HG03342 (cell line): ENCODE results near the gene PPT1.
"Not testable (repeated sequence)": the region's sequence is repeated elsewhere in the genome, so short reads cannot be mapped to it uniquely, and the experiment has no call there.

Experiments used
- ATAC-seq: cut with Tn5 transposase; IDR thresholded peaks from one replicate; pipeline ENCODE4 v1.9.1; 2021; ENCODE audit warnings: mild to moderate bottlenecking, moderate library complexity; ENCODE audit not compliant: unreplicated experiment

The PPT1 gene

DNA sequence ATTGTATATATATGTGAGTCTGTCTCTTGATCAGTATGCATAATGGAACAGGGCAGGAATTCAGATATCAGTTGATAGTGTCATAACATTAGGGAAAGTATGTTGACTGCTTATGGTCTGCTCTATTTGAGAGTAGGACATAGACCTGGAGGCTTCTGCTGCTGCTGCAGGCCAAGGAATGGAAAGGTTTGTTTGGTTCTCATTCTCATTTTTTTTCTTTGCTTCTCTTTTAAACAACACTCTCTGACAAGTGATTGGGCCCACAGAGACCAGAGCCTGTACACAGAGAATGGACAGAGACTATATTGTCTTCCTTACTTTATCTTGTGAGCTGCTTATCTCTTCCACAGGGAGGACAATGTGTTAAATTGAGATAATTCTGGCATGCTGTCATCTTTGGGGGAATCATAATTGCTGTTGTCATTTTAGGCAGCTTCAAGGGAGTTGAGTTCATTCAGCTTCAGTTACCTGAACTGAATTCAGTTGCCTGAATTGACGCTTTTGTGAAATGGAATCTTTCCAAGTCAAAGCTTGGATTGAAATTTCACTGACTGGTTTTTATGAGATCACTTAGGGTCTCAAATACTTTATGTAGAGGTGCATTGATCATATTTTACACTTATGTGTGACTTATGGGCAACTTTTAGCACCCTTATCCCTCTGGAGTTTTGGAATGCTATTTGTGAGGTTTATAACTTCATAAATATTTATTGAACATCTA lies 39.6 kb downstream of the PPT1 start:
- ATAC-seq: no peak

DNA sequence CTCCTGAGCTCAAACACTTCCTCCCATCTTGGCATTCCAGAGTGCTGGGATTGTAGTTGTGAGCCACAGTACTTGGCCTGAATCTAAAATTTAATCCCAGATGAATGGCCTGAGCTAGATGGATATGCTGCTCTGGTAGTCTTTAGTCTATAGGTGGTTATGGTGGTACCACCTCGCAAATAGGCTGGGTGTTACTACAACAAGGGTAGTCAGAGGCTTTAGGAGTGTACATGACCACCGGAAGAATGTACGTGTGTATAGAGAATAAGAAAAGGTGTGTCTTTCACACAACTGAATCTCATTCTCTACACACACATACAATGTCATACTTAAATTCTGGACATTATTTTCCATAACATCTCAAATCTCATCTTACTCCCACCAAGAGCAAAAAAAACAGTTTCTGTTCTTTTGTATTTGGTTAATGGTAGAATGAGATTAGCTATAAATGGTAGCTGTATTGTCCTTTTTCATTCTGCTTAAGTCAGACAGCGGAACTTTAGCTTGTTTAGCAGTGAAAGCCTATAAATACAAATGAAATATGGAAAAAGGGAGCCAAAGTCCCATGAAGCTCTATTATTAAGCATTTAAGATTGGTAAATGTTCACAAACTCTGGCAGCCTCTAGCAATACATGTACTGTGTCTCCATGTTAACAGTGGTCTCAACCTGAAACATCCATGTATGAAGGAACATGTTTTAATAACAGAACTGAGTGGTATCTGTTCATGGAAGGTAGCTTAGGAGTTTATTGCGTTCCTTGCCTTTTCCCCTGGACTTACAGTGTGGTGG lies 40.3 kb downstream of the PPT1 start:
- no peak for ATAC-seq

DNA sequence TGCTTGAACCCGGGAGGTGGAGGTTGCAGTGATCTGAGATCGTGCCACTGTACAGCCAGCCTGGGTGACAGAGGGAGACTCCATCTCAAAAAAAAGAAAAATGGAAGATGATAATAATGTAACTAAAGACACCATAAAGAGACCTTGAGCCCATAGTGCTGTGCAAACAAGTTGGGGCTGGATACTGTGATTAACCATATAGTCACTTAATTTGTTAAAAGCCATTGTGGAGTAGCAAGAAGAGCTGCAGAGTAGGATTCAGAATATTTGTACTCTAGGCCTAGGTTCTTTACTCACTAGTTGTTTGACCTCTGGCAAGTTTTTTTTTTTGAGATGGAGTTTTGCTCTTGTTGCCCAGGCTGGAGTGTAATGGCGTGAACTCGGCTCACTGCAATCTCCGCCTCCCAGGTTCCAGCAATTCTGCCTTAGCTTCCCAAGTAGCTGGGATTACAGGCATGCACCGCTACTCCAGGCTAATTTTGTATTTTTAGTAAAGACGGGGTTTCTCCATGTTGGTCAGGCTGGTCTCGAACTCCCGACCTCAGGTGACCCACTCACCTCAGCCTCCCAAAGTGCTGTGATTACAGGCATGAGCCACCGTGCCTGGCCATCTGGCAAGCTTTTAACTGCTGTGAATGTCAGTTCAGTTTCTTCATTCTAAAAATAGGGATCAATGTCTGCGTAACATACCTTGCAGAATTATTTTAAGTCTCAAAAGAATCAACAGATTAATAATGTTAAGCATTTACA lies 43.7 kb downstream of the PPT1 start:
- no peak for ATAC-seq

DNA sequence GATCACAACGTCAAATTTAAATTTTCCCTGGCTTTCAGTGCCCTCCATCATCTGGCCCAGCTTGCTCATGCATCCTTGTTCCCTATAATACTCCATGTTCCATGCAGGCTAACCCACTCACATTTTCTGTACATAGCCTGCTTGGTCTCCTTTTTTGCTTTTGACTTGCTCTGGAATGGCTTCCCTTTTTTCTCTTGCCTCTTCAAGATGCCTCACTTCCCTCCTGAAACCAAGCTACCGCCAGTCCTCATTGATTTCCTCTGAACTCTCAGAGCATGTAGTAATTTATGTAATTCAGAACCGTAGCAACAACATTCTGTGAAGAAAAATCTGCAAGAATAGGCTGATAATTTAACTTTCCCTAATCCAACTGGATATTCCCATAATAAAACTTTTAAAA lies 46.2 kb downstream of the PPT1 start:
- no peak for ATAC-seq

DNA sequence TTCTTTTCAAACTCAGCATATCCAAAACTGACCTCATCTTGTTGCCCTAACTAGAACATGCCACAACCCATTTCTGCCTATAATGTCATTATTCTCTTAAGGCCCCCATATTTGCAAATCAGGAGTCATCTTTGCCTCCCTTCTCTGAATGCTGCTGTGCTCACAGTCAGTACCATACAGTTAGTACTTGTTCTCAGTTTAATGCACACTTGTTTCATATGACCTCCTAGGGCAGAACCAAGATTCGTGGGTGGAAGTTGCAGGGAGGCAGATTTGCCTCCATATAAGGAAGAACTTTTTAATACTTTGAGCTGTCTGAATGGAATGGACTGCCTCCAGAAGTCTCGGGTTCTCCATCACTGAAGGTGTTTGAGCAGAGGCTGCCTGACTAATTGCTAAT lies 47.3 kb downstream of the PPT1 start:
- ATAC-seq: no peak

DNA sequence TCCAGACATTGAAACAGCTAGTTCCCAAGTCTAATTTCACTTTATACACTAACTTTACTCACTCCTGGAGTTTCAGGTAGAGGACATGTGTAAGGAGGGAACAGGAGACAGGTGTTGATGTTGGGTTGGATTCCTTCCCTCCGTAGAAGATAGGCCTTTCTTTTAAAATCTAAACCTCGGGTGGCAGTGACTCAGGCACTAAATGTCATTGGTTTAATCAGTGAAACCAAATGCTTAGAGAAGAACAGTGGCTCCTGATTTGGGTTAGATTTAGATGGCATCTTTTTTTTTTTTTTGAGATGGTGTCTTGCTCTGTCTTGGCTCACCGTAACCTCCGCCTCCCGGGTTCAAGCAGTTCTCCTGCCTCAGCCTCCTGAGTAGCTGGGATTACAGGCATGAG lies 49.3 kb downstream of the PPT1 start:
- ATAC-seq: no peak

DNA sequence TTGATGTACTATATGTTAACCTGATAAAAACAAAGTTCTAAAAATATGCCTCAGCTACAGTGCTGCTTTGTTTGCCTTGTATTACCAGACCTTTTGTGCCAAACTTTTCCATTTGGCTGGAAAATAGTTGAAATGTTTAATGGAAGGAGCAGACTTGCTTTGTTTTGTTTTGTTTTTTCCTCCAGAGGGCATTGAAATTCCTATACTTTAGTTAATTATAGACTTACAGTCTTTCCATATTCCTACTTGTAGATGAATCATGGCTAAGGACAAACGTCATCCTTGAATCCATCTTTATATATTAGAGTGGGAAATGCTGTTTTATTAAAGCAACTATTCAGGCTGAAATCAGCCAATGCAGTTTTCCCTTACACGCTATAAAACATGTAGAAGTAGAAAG lies 49.8 kb downstream of the PPT1 start:
- no peak for ATAC-seq

DNA sequence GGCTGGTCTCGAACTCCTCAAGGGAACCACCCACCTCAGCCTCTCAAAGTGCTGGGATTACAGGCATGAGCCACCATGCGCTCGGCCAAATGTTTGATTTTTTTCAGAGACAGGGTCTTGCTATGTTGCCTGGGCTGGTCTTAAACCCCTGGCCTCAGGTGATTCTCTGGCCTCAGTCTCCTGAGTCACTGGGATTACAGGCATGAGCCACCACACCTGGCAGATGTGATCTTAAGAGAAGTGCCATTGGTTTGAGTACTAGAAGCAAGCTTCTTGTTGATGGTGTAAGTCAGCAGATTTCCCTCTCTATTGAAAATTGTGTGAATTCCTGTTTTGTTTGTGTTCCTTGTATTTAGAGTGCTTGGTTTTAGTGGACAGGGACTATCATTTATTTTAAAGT lies 51.3 kb downstream of the PPT1 start:
- ATAC-seq: no peak

DNA sequence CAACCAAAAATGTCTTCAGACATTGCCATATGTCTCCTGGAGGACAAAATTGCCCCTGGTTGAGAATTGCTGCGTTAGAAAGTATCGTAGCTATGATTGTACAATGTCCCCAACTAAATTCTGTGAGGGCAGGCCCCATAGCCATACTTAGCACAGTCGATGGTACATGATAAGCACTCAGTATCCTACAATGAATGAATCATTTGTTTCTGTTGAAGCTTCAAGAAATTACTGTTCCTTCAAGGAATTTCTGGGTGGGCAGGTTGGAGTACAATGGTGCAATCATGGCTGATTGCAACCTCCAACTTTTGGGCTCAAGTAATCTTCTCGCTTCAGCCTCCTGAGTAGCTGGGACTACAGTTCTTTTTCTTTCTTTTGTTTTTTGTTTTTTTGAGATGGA lies 51.9 kb downstream of the PPT1 start:
- ATAC-seq: no peak

DNA sequence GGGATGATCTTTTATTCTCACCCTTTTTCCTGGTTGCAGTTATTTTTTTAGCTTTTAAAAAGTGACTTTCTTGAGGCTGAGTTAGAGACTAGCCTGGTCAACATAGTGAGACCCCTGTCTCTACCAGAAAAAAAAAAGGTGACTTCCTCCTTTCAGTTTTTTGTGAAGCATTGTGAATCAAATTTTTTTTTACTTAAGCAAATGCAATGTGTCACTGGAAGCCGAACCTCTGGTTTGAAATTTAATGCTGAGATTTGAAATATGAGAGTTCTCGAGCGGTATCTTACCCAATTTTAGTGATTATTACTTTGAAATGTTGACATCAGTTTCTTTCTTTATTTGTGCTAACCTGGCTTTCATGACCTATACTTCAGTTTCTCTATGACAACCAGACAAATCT lies 52.9 kb downstream of the PPT1 start:
- ATAC-seq: no peak

DNA sequence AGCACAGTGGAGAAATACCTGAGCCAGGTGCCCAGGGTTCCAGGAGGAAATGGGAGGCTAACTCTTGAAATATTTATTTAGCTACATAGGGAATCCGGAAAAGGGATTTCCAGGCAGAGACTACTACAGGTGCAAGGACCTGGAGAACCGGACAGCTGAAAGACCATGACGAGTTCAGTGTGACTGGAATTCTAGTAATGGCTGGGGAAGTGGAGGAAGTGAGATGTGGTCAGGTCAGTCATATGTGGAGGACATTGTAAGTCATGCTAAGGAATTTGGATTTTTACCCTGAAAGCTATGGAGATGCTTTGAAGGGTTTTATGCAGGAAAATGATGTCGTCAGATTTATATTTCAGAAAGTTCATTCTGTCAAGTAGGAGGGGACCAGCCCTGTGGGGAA lies 54.7 kb downstream of the PPT1 start:
- ATAC-seq: no peak

DNA sequence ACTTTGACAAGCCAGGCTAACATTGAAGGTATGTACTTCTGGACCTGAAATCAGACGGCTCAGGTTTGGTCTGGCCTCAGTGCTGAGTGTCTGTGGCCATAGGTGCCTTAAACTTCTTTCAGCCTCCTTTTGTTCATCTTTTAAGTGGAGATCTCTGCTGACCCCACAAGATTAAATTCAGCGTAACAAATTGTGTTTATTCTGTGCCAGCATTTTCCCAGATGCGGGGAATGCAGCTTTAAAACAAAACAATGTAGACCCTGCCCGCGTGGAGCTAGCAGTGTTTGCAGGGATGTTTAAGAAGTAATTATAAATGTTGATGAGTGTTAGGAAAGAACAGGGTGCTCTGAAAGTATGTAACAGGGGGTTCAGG lies 55.6 kb downstream of the PPT1 start:
- no peak for ATAC-seq

DNA sequence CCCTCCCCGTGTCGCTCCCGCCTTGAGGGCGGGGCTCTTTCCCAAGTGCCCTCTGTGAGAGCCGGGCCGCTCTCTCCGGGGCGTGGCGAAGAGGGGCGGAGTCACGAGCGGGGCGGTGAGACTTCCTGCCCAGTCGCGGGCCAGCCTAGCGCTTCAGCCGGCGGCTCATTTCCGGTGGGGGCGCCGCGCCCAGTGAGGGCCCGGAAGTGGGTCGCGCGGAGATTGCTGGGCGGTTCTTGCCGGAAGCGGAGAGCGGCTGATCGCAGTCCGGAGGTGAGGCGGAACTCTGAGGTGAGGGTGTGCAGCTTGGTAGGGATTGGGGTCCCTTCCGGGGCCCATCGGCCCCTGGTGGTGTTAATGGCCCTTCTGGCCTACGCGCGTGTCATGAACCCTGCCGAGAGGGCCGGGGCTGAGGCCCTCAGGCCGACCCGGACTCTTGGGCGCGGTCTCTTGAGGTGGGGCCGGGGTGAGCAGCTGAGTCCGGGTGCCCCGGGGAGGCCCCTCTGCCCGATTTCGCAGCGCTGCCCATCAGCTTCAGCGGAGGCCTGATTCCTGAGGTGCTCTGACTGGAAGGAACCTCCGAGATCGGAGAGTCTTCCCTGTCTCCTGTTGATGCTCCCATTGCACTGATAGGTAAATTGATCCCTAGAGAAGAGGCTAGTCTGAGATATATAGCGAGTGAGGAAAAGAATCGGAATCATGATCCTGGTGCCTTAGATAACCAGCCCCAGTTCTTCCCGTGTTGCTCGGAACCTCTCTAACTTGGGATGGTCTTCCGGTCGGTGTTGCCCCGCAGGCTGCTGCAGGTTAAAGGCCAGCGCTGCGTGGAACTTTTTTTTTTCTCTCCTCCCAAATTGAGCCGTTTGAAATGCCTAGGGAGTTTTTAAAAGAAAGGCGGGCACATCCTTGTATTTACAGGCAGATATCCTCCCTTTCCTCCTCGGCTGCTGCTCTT lies 56.3 kb downstream of the PPT1 start, which contains the start of gene CAP1:
TSS of gene CAP1 (plus strand) at position 219 of the 955 bp plus-strand sequence. CDS start 18,618 bp downstream, outside the sequence.
- peak; percentile 75 for ATAC-seq

DNA sequence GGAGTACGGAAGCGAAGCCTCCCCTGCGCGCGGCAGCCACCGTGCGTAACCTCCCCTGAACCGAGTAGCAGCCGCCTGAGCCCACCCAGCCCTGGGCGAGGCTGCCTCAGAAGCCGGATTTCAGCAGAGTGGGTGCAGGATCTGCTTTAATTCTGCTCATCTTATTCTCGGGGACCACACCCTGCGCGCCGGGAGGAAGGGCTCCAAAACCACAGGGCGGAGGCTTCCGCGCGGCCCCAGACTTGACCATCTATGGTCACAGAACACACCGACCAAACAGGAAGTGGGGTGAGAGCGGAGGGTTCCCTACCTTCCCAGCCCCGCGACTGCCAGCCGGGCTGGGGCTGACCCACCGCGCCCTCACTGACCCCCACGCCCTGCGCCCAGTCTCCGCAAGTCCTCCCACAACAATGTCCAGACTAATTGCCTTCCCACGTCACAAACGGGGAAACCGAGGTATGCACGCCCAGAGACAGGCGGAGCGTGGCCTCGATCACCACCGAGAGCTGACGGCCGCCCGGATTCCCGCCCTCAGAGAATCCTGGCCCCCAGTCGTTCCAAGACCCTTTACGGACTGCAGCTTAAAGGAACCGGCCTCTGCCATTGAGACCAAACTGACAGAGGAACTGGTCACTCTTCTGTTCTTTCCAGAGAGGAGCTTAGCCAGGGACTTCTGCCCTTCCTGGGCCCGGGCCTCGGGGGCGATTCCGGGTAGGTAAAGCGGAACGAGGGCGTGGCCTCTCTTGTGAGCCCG lies 57.1 kb downstream of the PPT1 start:
- peak; percentile 56 for ATAC-seq

DNA sequence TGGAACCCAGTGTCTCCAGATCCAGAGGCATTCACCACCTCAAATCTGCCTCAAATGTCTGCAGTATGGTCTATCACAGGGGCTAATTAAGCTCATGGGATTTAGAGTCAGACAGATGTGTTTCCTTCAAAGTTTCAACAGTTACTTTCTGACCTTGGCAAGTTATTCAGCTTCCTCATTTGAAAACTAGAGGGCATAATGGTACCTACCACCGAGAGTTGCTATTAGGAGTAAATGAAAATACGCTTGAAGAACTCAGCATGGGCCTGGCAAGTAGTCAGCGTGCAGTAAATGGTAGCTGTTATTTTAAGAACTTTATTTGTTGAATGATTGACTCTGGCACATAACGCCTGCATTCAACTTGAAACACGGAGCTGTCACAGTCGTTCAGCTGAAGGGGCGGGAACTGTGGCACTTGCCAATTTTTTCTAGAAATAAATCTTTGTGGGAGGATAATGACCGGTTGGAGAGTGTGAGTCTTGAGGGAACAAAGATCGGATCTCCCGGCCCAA lies 57.8 kb downstream of the PPT1 start:
- no peak for ATAC-seq

DNA sequence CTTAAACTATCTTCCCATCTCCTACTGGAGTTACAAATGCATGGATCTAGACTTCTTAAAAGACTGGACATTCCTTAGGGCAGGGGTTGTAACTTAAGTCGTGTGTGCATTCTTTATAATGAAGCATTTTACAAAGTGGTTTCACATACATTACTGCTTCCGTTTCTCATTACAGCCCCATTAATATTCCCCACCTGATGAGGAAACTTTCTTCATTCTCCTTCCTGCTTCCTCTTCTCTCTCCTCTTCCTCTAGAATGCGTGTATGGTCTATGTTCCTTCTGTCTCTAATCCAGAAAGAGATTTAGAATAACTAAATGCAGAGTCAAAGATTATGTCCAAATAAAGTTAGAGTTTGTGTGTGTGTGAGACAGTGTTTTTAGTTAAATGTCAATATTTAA lies 58.4 kb downstream of the PPT1 start:
- ATAC-seq: no peak

DNA sequence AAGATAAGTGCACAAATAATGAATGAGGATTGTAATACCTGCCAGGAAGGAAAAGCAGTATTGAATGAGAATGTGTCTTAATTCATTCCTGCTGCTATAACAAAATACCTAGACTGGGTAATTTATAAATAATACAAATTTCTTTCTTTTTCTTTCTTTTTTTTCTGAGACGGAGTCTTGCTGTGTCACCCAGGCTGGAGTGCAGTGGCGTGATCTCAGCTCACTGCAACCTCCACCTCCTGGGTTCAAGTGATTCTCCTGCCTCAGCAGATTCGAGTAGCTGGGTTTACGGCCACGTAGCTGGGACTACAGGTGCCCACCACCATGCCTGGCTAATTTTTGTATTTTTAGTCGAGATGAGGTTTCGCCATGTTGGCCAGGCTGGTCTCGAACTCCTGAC lies 59.8 kb downstream of the PPT1 start:
- not testable (repeated sequence) for ATAC-seq

DNA sequence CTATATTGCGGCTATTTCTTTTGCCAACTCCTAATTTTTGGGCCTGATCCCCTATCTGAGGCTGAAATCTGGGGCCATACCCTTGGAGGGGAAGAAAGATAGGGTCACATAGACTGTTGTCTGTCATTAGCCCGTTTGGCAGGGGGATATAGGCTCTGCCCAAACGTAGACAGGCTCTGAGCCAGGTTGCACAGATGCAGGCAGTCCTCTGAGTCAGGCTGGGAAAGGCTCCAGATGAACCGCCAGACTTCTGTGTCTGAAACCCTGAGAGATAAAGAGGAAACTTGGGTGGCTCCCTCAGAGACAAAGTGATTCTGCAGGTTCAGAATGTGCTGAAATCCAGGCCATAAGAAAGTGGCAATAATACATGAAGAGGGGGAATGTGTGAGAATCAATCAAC lies 60.5 kb downstream of the PPT1 start:
- ATAC-seq: no peak

DNA sequence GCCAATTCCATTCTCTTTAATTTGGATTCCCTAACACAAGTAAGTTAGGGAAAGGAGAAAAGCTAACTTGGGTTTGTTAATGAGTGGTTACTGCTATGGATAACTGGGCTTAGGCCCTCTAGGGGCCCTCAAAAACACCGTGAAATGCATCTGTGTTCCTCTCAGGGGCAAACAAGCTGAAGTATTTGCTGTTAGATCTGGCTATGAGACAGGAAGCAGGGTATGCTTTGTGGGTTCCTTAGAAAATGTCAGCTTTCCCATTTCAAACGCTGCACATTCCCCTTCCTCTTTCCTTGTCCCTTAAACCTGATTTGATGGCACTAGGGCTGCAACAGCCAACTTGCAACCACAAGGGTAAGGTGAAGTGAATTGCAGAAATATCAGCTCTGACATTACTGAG lies 62.2 kb downstream of the PPT1 start:
- no peak for ATAC-seq
